ENCODE measurements around the gene P2RX4. TPM values are rescaled to one million over a fixed set of nuclear protein-coding genes. Genes with fewer than 3 reads are reported as not detected.

The P2RX4 gene
- total and polyA plus RNA-seq, 9 of the 15 experiments (the other 6 are each of a cell fraction or from before 2014, with no cell fraction given), result 6.6 to 21.5 (median 11.7) TPM

GRCh38 chr12:121175383-121176119 is 34.4 kb upstream of the P2RX4 start (continued):
- TF ChIP-seq, protein P1, sequence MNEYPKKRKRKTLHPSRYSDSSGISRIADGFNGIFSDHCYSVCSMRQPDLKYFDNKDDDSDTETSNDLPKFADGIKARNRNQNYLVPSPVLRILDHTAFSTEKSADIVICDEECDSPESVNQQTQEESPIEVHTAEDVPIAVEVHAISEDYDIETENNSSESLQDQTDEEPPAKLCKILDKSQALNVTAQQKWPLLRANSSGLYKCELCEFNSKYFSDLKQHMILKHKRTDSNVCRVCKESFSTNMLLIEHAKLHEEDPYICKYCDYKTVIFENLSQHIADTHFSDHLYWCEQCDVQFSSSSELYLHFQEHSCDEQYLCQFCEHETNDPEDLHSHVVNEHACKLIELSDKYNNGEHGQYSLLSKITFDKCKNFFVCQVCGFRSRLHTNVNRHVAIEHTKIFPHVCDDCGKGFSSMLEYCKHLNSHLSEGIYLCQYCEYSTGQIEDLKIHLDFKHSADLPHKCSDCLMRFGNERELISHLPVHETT (CRISPR knock-in tag; conservative IDR thresholded peaks at IDR 0.05 in 1 of 2, IDR thresholded peaks at IDR 0.05 in 1 of 2), result peak in 1 of 2 experiments; percentile 32; a peak in 1 of 4 replicates
- TF ChIP-seq ARHGAP35 (IDR thresholded peaks at IDR 0.05; ENCODE audit: partially characterized antibody) (no peak), ATF3 (IDR thresholded peaks at IDR 0.05) (peak; percentile 78), ATF3 (CRISPR knock-in tag; conservative IDR thresholded peaks at IDR 0.05) (no peak), GTF2A2 (tag; IDR thresholded peaks at IDR 0.05) (no peak), SRSF9 (IDR thresholded peaks at IDR 0.05; ENCODE audit: borderline replicate concordance, low read depth, low read length) (no peak), LARP7 (IDR thresholded peaks at IDR 0.05) (no peak), KLF16 (IDR thresholded peaks at IDR 0.05) (no peak), SFPQ (IDR thresholded peaks at IDR 0.05; ENCODE audit: low read depth, low read length) (no peak), TCF7 (IDR thresholded peaks at IDR 0.05; ENCODE audit: borderline replicate concordance) (no peak), SMARCE1 (IDR thresholded peaks at IDR 0.05) (peak; percentile 60; the same call in 1 of the 2 replicates), PYGO2 (tag; IDR thresholded peaks at IDR 0.05) (no peak), ATF7 (IDR thresholded peaks at IDR 0.05) (no peak), ZNF449 (CRISPR knock-in tag; IDR thresholded peaks at IDR 0.05) (no peak), SMARCA4 (IDR thresholded peaks at IDR 0.05) (no peak), ZNF274 (IDR thresholded peaks at IDR 0.05; ENCODE audit: borderline replicate concordance, low read depth, low read length) (no peak), CTBP1 (IDR thresholded peaks at IDR 0.05; ENCODE audit: borderline replicate concordance) (peak; percentile 33; the same call in 1 of the 2 replicates), ZNF696 (CRISPR knock-in tag; conservative IDR thresholded peaks at IDR 0.05) (no peak), NR2F6 (CRISPR knock-in tag; IDR thresholded peaks at IDR 0.05) (no peak), JUND (IDR thresholded peaks at IDR 0.05; ENCODE audit: borderline replicate concordance, low read depth, low read length) (peak; percentile 92), JUND (tag; IDR thresholded peaks at IDR 0.05; ENCODE audit: borderline replicate concordance, low read depth, low read length) (peak; percentile 84; the same call in 2 of the 3 replicates), NFATC3 (IDR thresholded peaks at IDR 0.05) (no peak)
- TF ChIP-seq, protein P2, sequence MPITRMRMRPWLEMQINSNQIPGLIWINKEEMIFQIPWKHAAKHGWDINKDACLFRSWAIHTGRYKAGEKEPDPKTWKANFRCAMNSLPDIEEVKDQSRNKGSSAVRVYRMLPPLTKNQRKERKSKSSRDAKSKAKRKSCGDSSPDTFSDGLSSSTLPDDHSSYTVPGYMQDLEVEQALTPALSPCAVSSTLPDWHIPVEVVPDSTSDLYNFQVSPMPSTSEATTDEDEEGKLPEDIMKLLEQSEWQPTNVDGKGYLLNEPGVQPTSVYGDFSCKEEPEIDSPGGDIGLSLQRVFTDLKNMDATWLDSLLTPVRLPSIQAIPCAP (CRISPR knock-in tag; IDR thresholded peaks at IDR 0.05; ENCODE audit: borderline replicate concordance), result no peak
